Hepatocyte (in vitro differentiated cells): ENCODE measurements around the gene OSBPL10. TPM values are rescaled to one million over a fixed set of nuclear protein-coding genes. Genes with fewer than 3 reads are reported as not detected.

Experiments used
- DNase-seq: peaks from one replicate; pipeline ENCODE4 v3.0.0-alpha.2; 2016; ENCODE audit warnings: low spot score
- H2AFZ ChIP-seq: fragments of 200-600 bp; sonication (generic); 2 replicates; pipeline ENCODE4 v1.6.0; 2016; ENCODE audit warnings: antibody characterized with exemption, mild to moderate bottlenecking
- H3K27ac ChIP-seq: fragments of 200-600 bp; sonication (generic); 2 replicates; pipeline ENCODE4 v1.5.1; 2016; ENCODE audit warnings: mild to moderate bottlenecking
- H3K27me3 ChIP-seq: fragments of 200-600 bp; sonication (generic); 2 replicates; pipeline ENCODE4 v1.6.1; 2016
- H3K36me3 ChIP-seq: fragments of 200-600 bp; sonication (generic); replicated peaks from 2 replicates; pipeline ENCODE4 v1.5.1; 2016; ENCODE audit warnings: low read depth; ENCODE audit not compliant: insufficient read depth
- H3K4me1 ChIP-seq: fragments of 200-600 bp; sonication (generic); 2 replicates; pipeline ENCODE4 v1.5.1; 2016; ENCODE audit warnings: mild to moderate bottlenecking, moderate library complexity; ENCODE audit not compliant: insufficient read depth
- H3K4me2 ChIP-seq: fragments of 200-600 bp; sonication (generic); 2 replicates; pipeline ENCODE4 v1.6.0; 2016
- H3K4me3 ChIP-seq: fragments of 200-600 bp; sonication (generic); 2 replicates; pipeline ENCODE4 v1.5.1; 2016; ENCODE audit warnings: mild to moderate bottlenecking
- H3K79me2 ChIP-seq: fragments of 200-600 bp; sonication (generic); 2 replicates; pipeline ENCODE4 v1.6.0; 2017; ENCODE audit warnings: mild to moderate bottlenecking
- H3K9me2 ChIP-seq: fragments of 200-600 bp; sonication (generic); replicated peaks from 2 replicates; pipeline ENCODE4 v1.6.0; 2017; ENCODE audit warnings: mild to moderate bottlenecking; ENCODE audit not compliant: insufficient read depth
- H3K9me3 ChIP-seq: fragments of 200-600 bp; sonication (generic); 2 replicates; pipeline ENCODE4 v1.5.1; 2016; ENCODE audit warnings: low read depth, mild to moderate bottlenecking
- H4K20me1 ChIP-seq: fragments of 200-600 bp; sonication (generic); 2 replicates; pipeline ENCODE4 v1.6.0; 2016; ENCODE audit warnings: mild to moderate bottlenecking; ENCODE audit not compliant: insufficient read depth, poor library complexity, severe bottlenecking
- EZH2 ChIP-seq: fragments of 200-600 bp; sonication (generic); IDR thresholded peaks from 2 replicates; pipeline ENCODE4 v1.6.1; 2016; ENCODE audit warnings: antibody characterized with exemption, mild to moderate bottlenecking, borderline replicate concordance
- EZH2phosphoT487 ChIP-seq: fragments of 200-600 bp; sonication (generic); IDR thresholded peaks from one replicate; pipeline ENCODE4 v1.6.1; 2018; ENCODE audit warnings: antibody characterized with exemption, mild to moderate bottlenecking, low read depth, moderate library complexity; ENCODE audit not compliant: unreplicated experiment, severe bottlenecking
- WGBS: methylation state at CpG from one replicate; pipeline ENCODE4 v1.1.6; 2016; ENCODE audit warnings: low lambda C conversion rate; ENCODE audit errors: missing lambda C conversion rate; 5-methylcytosine and 5-hydroxymethylcytosine counted together
- polyA plus RNA-seq: library from polyadenylated mRNA; unstranded; fragments of >200 nt; fragmentation: Nextera tagmentation; extraction: Ambion mirVana; gene quantifications from 2 replicates; pipeline ENCODE4 v1.2.1, GENCODE V29; 2016
- total RNA-seq: library from RNA; depleted of rRNA; stranded (reverse); fragments of >200 nt; gene quantifications from 2 replicates; pipeline ENCODE4 v1.2.3, GENCODE V29; 2014
- TF ChIP-seq, protein P1 (sequence below): fragments of 200-600 bp; sonication (generic); IDR thresholded peaks from 2 replicates; pipeline ENCODE4 v1.5.1; 2016; ENCODE audit warnings: antibody characterized with exemption, mild to moderate bottlenecking; ENCODE audit not compliant: poor library complexity

The OSBPL10 gene
- total and polyA plus RNA-seq, 2 experiments from 2014 or later: 18.2 to 32.8 TPM

DNA sequence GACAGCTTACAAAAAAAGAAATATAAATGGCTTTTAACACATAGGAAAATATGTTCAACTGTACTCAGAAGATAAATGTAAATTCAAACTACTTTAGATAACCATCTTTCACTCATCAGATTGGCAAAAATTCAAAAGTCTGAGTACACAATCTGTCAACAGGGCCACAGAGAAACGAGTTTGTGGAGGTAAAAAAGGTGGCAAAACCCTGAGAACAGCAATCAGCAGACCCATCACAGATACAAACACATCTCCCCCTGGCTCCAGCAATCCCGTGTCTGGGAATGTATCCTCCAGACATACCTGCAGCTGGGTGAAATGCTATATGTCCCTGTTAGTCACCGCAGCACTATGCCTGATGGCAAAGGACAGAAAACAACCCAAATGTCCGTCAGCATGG, 149.5 kb downstream of the OSBPL10 start:
- WGBS: 55% methylated on average over 4 of the region's 4 CpGs
- H4K20me1 ChIP-seq: no peaks in the 10 kb centered on the region
- no peaks in the 10 kb centered on the region for H3K9me2 ChIP-seq
- H3K36me3 ChIP-seq: no peaks in the 10 kb centered on the region
- H2AFZ ChIP-seq: no peak overlapping the region
- no peak for DNase-seq
- no peaks in the 10 kb centered on the region for H3K27me3 ChIP-seq
- no peak overlapping the region for H3K4me2 ChIP-seq
- TF ChIP-seq EZH2 (no peak), EZH2phosphoT487 (no peak)
- TF ChIP-seq, protein P1, sequence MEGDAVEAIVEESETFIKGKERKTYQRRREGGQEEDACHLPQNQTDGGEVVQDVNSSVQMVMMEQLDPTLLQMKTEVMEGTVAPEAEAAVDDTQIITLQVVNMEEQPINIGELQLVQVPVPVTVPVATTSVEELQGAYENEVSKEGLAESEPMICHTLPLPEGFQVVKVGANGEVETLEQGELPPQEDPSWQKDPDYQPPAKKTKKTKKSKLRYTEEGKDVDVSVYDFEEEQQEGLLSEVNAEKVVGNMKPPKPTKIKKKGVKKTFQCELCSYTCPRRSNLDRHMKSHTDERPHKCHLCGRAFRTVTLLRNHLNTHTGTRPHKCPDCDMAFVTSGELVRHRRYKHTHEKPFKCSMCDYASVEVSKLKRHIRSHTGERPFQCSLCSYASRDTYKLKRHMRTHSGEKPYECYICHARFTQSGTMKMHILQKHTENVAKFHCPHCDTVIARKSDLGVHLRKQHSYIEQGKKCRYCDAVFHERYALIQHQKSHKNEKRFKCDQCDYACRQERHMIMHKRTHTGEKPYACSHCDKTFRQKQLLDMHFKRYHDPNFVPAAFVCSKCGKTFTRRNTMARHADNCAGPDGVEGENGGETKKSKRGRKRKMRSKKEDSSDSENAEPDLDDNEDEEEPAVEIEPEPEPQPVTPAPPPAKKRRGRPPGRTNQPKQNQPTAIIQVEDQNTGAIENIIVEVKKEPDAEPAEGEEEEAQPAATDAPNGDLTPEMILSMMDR: no peak
- no peak overlapping the region for H3K27ac ChIP-seq
- H3K4me1 ChIP-seq: no peaks in the 10 kb centered on the region
- H3K4me3 ChIP-seq: no peak overlapping the region
- H3K9me3 ChIP-seq: no peaks in the 10 kb centered on the region
- H3K79me2 ChIP-seq: peaks cover 10% of the 10 kb centered on the region

DNA sequence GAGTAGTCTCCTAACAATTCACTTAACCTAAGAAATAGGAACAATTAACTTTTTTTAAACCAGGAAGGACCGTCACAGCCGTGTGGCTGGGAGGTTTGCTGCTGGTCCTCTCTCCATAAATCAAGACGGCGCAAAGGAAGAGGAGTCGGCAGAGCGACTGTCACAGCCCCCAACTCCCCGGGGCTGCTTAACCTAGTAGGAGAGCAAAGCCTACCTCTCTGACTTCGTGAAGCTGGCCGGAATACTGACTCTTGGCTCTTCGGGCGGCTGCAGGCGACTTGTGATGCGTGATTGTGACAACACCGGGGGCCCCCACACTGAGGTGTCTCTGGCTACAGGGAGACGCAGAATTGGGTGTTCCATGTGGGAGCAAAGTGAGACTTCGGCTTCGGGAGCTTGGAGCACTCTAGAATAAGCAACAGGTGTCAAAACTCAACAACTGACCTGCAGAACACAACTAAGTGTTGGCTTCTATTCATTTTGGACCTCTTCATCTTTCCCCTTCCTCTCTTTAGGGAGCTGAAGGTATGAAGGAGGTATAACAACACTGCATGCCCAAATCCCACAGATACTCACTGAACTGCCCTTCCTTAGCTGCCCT, 151.1 kb downstream of the OSBPL10 start:
- H3K4me1 ChIP-seq: no peaks in the 10 kb centered on the region
- H3K79me2 ChIP-seq: peaks cover 8% of the 10 kb centered on the region
- no peaks in the 10 kb centered on the region for H3K36me3 ChIP-seq
- no peaks in the 10 kb centered on the region for H4K20me1 ChIP-seq
- no peak overlapping the region for H3K4me2 ChIP-seq
- no peaks in the 10 kb centered on the region for H3K9me2 ChIP-seq
- no peak overlapping the region for H3K4me3 ChIP-seq
- H3K27me3 ChIP-seq: no peaks in the 10 kb centered on the region
- DNase-seq: no peak
- H3K27ac ChIP-seq: no peak overlapping the region
- H3K9me3 ChIP-seq: no peaks in the 10 kb centered on the region
- WGBS: 94% methylated on average over 17 of the region's 17 CpGs
- no peak overlapping the region for H2AFZ ChIP-seq
- TF ChIP-seq, protein P1: no peak
- TF ChIP-seq EZH2phosphoT487: no peak
- no peak for TF ChIP-seq EZH2

DNA sequence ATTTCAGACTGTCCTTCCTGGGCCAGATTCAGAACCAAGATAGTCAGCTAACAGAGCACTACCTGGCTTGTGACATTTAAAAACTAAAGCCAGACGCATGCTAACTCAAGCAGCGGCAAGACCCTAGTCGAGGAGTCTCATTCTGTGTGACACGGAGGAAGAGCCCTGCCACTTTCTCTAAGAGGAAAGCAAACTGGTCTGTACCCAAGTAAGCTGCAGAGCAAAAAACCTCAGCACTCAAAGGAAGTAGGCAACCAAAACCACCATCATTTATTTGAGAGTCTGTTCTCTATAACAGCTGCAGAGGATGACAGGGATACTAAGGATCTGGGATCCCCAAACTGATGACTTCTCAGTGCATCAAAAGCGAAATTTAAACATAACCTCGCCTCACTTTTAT, 152.1 kb downstream of the OSBPL10 start:
- DNase-seq: no peak
- Histone ChIP-seq H3K4me1 (no peaks in the 10 kb centered on the region), H2AFZ (no peak overlapping the region), H3K27ac (no peak overlapping the region), H3K36me3 (no peaks in the 10 kb centered on the region), H3K79me2 (peaks cover 8% of the 10 kb centered on the region), H3K4me3 (no peak overlapping the region), H4K20me1 (no peaks in the 10 kb centered on the region), H3K9me3 (no peaks in the 10 kb centered on the region), H3K4me2 (no peak overlapping the region), H3K27me3 (no peaks in the 10 kb centered on the region), H3K9me2 (no peaks in the 10 kb centered on the region)
- whole genome bisulfite sequencing: 89% methylated on average over 6 of the region's 6 CpGs
- TF ChIP-seq EZH2 (no peak), EZH2phosphoT487 (no peak)
- TF ChIP-seq, protein P1: no peak

DNA sequence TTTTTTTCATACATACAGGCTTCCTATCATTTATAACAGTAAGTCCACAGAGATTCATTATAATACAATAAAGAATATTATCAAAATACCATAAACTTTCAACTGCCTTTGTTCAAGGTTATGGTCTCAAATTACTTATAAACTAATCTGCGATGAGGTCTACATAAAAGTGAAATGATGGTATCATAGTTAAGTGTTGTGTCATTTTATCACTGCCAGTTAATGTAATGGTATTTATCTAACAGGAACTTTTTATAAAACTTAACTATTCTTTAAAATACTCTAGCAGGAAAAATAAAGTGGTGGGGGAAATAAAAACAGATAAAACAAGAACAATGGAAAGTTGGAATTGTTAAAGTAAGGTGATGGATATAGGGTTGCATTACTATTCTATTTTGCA, 153.1 kb downstream of the OSBPL10 start:
- no peaks in the 10 kb centered on the region for H4K20me1 ChIP-seq
- H3K79me2 ChIP-seq: peaks cover 8% of the 10 kb centered on the region
- no peaks in the 10 kb centered on the region for H3K9me3 ChIP-seq
- H3K36me3 ChIP-seq: no peaks in the 10 kb centered on the region
- H3K4me3 ChIP-seq: no peak overlapping the region
- H2AFZ ChIP-seq: no peak overlapping the region
- H3K9me2 ChIP-seq: no peaks in the 10 kb centered on the region
- WGBS: 74% methylated on average over 1 of the region's 1 CpG
- no peak overlapping the region for H3K27ac ChIP-seq
- no peak for TF ChIP-seq EZH2phosphoT487
- TF ChIP-seq, protein P1: no peak
- TF ChIP-seq EZH2: no peak
- H3K27me3 ChIP-seq: no peaks in the 10 kb centered on the region
- DNase-seq: no peak
- no peaks in the 10 kb centered on the region for H3K4me1 ChIP-seq
- no peak overlapping the region for H3K4me2 ChIP-seq
